Measurements from ENCODE around the gene NEK10.
A peak's percentile ranks its signal among the peaks of the same experiment; 100 is the strongest.
"Not testable (repeated sequence)": the region's sequence is repeated elsewhere in the genome, so short reads cannot be mapped to it uniquely, and the experiment has no call there.

Gene NEK10

GRCh38 chr3:27354161-27354560, 15.0 kb downstream of the NEK10 start:
- no peak overlapping the region for H3K4me3 ChIP-seq (ENCODE audit: low read depth, low read length)
- no peak for DNase-seq (ENCODE audit: low read depth)

- peak; percentile 13 for DNase-seq (ENCODE audit: low read depth)
- no peak overlapping the region for H3K4me3 ChIP-seq (ENCODE audit: low read depth, low read length)
Measured at GRCh38 chr3:27353221-27353620, 16.0 kb downstream of the NEK10 start.

- DNase-seq (ENCODE audit: low read depth), result no peak
Measured at GRCh38 chr3:27352047-27352446, 17.1 kb downstream of the NEK10 start.

GRCh38 chr3:27349832-27350231, 19.4 kb downstream of the NEK10 start:
- no peak for DNase-seq (ENCODE audit: low read depth)
- no peak overlapping the region for H3K4me3 ChIP-seq (ENCODE audit: low read depth, low read length)

More at GRCh38 chr3:27352047-27352446, 17.1 kb downstream of the NEK10 start:
- no peak overlapping the region for H3K4me3 ChIP-seq (ENCODE audit: low read depth, low read length)

GRCh38 chr3:27345959-27346865, 23.0 kb downstream of the NEK10 start:
- no peak for DNase-seq (ENCODE audit: low read depth)
- H3K4me3 ChIP-seq (ENCODE audit: low read depth, low read length), result no peak overlapping the region

- no peak for DNase-seq (ENCODE audit: low read depth)
- no peak overlapping the region for H3K4me3 ChIP-seq (ENCODE audit: low read depth, low read length)
Measured at GRCh38 chr3:27345493-27345892, 23.7 kb downstream of the NEK10 start.

- no peak overlapping the region for H3K4me3 ChIP-seq (ENCODE audit: low read depth, low read length)
- DNase-seq (ENCODE audit: low read depth), result no peak
Measured at GRCh38 chr3:27345045-27345444, 24.1 kb downstream of the NEK10 start.

- DNase-seq (ENCODE audit: low read depth), result no peak
- no peak overlapping the region for H3K4me3 ChIP-seq (ENCODE audit: low read depth, low read length)
Measured at GRCh38 chr3:27344192-27344591, 25.0 kb downstream of the NEK10 start.

- DNase-seq (ENCODE audit: low read depth), result peak; percentile 5
Measured at GRCh38 chr3:27342267-27342666, 26.9 kb downstream of the NEK10 start.

GRCh38 chr3:27340534-27340933, 28.6 kb downstream of the NEK10 start:
- no peak overlapping the region for H3K4me3 ChIP-seq (ENCODE audit: low read depth, low read length)
- DNase-seq (ENCODE audit: low read depth), result no peak

More at GRCh38 chr3:27342267-27342666, 26.9 kb downstream of the NEK10 start:
- H3K4me3 ChIP-seq (ENCODE audit: low read depth, low read length), result no peak overlapping the region

GRCh38 chr3:27335571-27335970, 33.6 kb downstream of the NEK10 start:
- no peak overlapping the region for H3K4me3 ChIP-seq (ENCODE audit: low read depth, low read length)
- no peak for DNase-seq (ENCODE audit: low read depth)

GRCh38 chr3:27333843-27334242, 35.3 kb downstream of the NEK10 start:
- no peak for DNase-seq (ENCODE audit: low read depth)

GRCh38 chr3:27328982-27329762, 40.0 kb downstream of the NEK10 start:
- not testable (repeated sequence) for DNase-seq (ENCODE audit: low read depth); H3K4me3 ChIP-seq (ENCODE audit: low read depth, low read length)

More at GRCh38 chr3:27333843-27334242, 35.3 kb downstream of the NEK10 start:
- H3K4me3 ChIP-seq (ENCODE audit: low read depth, low read length), result no peak overlapping the region

- no peak overlapping the region for H3K4me3 ChIP-seq (ENCODE audit: low read depth, low read length)
- DNase-seq (ENCODE audit: low read depth), result peak; percentile 90
Measured at GRCh38 chr3:27326629-27327545, 42.3 kb downstream of the NEK10 start.

- H3K4me3 ChIP-seq (ENCODE audit: low read depth, low read length), result no peak overlapping the region
- DNase-seq (ENCODE audit: low read depth), result no peak
Measured at GRCh38 chr3:27326202-27326601, 43.0 kb downstream of the NEK10 start.

GRCh38 chr3:27325419-27325818, 43.8 kb downstream of the NEK10 start:
- no peak overlapping the region for H3K4me3 ChIP-seq (ENCODE audit: low read depth, low read length)
- DNase-seq (ENCODE audit: low read depth), result no peak

GRCh38 chr3:27324686-27325085, 44.5 kb downstream of the NEK10 start:
- DNase-seq (ENCODE audit: low read depth), result no peak
- H3K4me3 ChIP-seq (ENCODE audit: low read depth, low read length), result no peak overlapping the region

GRCh38 chr3:27323087-27323570, 46.1 kb downstream of the NEK10 start:
- H3K4me3 ChIP-seq (ENCODE audit: low read depth, low read length), result no peak overlapping the region
- no peak for DNase-seq (ENCODE audit: low read depth)

GRCh38 chr3:27322634-27323033, 46.5 kb downstream of the NEK10 start:
- H3K4me3 ChIP-seq (ENCODE audit: low read depth, low read length), result no peak overlapping the region
- no peak for DNase-seq (ENCODE audit: low read depth)
